Adrenal gland (tissue), 5 donors: Measurements from ENCODE around the gene SLC22A6.

ENCODE experiments used
- CTCF ChIP-seq, 6 experiments: fragments of 450-650 bp in 4 of 6; fragments of 200-600 bp in 2 of 6; sonication (generic) in 1 of 6; IDR thresholded peaks; 1 replicate in 5 of 6; 2 replicates in 1 of 6; pipeline versions ENCODE4 v1.5.1 to v1.8.0; 2016 to 2021; ENCODE audit warnings: antibody characterized with exemption in 6 of 6, mild to moderate bottlenecking in 2 of 6, moderate library complexity in 1 of 6
- POLR2A ChIP-seq, 2 donors: fragments of 450-650 bp; IDR thresholded peaks; one replicate each; pipeline ENCODE4 v1.6.1; 2017; ENCODE audit warnings: antibody characterized with exemption in 2 of 2, mild to moderate bottlenecking in 2 of 2, moderate library complexity in 1 of 2
- donor health status: DM: no; HTN: no; CAD: no.

DNA sequence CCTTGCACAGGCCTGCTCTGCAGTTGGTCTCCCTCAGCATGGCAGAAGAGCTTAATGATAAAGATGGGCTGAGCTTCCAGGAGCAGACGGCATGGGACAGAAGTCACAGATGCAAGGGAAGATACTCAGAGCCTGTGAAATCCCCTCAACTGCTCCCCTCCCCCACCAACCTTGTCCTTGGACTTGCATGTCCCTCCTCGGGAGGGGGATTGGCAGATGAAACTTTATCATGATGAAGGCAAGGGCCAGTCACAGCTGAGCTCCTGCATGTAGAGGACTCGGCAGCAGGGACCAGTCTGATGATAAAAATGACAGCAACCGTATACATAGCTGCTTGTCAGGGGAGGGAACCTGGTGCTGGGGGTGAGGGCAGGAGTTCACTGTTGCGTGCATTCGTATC is 37.7 kb upstream of the SLC22A6 start:
- TF ChIP-seq CTCF (IDR thresholded peaks at IDR 0.05): no peak
- TF ChIP-seq POLR2A (IDR thresholded peaks at IDR 0.05): no peak
